GM21528 (cell line): Measurements from ENCODE around the gene TBC1D23.
"Not testable (repeated sequence)": the region's sequence is repeated elsewhere in the genome, so short reads cannot be mapped to it uniquely, and the experiment has no call there.

Experiments used
- ATAC-seq: cut with Tn5 transposase; IDR thresholded peaks from one replicate; pipeline ENCODE4 v1.9.1; 2021; ENCODE audit warnings: mild to moderate bottlenecking, moderate library complexity; ENCODE audit not compliant: unreplicated experiment, low FRiP score

The TBC1D23 gene

GRCh38 chr3:100260685-100261484, at the start of gene TBC1D23:
TSS of gene TBC1D23 (plus strand) at chr3:100260992. CDS start at chr3:100261019, 27 bp downstream.
- peak; percentile 100 for ATAC-seq

DNA sequence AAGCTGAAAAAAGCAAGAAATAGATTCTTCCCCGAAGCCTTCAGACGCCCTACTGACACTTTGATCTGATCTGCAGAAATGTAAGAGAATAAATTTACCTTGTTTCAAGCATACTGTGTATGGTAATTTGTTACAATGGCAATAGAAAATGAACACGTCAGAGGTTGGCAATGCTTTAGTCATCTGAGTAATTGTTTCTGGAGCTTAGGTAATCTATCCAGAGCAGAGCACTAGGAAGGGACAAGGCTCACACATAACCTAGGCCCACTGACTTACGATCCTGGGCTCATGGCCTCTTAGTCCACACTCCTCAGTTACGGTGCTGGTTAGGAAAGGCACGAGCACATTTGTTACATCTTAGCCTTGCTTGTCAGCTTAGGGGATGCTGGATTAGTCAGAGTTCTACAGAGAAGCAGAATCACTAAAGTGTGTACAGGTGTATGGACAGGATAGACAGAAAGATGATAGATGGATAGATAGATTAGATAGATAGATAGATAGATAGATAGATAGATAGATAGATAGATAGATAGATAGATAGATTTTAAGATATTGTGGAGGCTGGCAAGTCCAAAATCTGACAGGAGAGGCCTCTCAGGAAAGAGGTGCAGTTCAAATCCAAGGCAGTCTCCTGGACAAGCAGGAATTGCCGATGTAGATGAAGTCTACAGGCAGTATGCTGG, 46.8 kb upstream of the TBC1D23 start:
- no peak for ATAC-seq

GRCh38 chr3:100214574-100214964, 46.2 kb upstream of the TBC1D23 start:
- no peak for ATAC-seq

DNA sequence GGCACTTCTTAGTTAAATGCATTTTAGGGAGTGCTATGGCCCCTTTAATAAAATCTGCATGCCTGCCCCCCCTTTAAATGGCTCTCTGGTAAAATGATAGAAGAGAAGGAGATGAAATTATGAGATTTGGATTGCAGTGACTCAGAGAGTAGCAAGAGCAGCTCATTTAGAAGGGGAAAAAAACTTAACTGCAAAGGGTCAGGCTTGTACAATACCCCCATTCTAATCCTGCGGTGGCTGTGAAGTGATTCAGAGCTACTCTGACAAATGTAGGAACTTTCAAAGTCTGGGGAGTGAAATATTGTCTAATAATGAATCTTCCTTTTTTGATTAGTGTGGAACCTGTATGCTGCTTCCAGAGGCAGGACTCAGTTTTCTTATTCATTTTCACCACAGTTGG, 44.1 kb upstream of the TBC1D23 start:
- ATAC-seq = no peak

DNA sequence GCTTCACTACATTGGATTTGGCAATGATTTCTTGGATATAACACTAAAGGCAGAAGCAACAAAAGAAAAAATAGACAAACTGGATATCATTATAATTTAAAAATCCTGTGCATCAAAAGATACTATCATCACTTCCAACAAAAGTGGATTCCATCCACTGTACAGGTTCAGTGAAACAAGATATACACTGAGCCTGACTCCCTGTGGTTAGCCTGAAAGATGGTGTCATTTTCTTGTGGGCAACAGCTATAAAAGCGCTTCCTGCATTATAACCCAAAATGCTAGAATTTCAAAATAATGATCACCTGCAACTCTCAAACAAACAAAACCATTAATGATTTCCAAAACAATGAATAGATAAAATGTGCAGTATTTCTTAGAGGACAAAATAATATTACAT, 39.6 kb upstream of the TBC1D23 start:
- no peak for ATAC-seq

- ATAC-seq = no peak
These were observed 35.6 kb upstream of the TBC1D23 start for GRCh38 chr3:100225193-100225592.

DNA sequence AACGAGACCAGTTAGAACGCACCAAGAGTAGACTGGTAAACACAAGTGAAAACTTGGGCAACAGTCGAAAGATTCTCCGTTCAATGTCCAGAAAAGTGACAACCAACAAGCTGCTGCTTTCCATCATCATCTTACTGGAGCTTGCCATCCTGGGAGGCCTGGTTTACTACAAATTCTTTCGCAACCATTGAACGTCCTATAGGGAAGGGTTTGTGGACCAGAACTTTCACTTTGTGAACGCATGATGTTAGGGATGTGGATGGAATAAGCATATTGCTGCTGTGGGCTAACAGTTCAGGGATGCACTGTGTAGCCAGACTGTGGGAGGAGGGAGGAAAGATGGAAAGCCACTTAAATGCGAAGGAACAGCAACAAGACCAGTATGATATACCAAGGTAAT, 34.9 kb upstream of the TBC1D23 start:
- ATAC-seq = no peak

DNA sequence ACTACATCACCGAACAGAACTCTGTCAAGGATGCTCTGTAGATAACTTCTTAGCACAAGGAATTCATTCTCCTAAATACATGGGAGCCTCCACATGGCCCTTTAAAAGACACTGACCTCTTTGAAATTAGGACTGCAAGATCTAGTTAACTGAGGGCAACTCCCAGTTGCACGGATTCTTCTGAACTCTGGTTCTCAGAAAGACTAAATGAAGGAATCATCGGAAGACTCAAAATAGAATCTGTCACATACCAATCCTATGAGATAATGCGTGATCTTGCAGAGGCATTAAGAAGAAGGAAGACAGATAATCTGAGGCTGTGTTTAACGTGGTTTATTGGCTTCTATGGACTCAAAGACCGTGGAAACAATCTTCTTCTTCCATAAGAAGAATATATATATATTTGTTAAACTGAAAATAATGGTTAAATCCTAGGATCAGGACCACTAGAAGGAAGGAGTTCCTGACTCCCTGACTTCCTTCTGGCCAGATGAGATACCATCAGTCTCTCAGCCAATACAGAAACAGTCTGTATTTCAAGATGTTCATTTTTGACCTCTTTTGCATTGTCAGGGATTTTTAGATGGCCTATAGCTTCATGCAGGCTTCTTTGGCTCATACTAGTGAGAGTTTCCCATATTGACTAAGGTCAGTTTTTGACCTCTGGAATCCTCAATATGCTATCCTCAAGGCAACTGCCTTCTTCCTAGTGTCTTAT, 33.9 kb upstream of the TBC1D23 start:
- no peak for ATAC-seq

DNA sequence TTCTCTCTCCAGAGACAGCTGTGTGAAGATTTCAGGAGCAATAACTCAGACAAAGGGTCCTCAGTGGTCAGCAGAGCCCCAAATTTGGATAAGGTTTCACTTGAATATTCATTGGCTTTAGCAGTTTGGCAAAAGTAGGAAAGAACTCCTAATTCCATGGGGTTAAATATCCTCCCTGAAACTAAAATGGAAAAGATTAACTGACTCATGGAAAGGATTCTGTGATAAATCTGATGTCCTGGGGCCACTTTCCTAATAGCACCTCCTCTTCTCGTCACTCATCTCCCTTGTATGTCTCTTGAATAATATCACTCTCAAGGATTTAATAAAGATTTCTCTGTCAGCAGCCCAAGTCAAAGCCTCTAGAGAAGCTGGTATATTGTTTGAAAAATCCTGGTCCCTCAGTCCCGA, 33.3 kb upstream of the TBC1D23 start:
- no peak for ATAC-seq

- ATAC-seq = no peak
These were observed 32.5 kb upstream of the TBC1D23 start for GRCh38 chr3:100228247-100228646.

- ATAC-seq = not testable (repeated sequence)
These were observed 31.6 kb upstream of the TBC1D23 start for GRCh38 chr3:100229188-100229587.

- ATAC-seq = no peak
These were observed 30.1 kb upstream of the TBC1D23 start for GRCh38 chr3:100230710-100231109.

DNA sequence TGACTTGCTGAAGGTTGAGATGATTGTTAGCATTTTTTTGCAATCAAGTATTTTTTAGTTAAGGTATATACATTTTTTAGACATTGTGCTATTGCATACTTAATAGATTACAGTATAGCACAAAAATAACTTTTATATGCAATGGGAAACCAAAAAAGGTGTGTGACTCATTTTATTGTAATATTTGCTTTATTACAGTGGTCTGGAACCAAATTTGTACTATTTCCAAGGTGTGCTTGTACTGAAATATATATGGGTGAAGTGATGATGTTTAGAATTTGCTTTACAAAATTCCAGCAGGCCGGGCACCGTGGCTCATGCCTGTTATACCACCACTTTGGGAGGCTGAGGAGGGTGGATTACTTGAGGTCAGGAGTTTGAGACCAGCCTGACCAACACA, 29.1 kb upstream of the TBC1D23 start:
- no peak for ATAC-seq

DNA sequence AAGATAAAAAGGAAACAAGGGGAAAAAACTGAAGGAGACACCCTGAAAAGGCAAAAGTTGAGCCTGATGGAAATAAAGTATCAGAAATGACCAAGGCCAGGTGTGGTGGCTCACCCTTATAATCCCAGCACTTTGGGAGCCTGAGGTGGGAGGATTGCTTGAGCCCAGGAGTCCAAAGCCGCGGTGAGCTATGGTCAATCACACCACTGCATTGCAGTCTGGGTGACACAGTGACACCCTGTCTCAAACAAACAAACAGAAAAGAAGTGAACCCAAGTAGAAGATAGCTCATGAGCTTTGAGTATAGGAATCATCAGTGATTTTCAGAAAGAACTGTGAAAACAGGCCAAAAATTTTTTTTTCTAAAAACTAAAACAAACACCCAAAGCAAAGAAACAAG, 26.4 kb upstream of the TBC1D23 start:
- ATAC-seq = no peak

DNA sequence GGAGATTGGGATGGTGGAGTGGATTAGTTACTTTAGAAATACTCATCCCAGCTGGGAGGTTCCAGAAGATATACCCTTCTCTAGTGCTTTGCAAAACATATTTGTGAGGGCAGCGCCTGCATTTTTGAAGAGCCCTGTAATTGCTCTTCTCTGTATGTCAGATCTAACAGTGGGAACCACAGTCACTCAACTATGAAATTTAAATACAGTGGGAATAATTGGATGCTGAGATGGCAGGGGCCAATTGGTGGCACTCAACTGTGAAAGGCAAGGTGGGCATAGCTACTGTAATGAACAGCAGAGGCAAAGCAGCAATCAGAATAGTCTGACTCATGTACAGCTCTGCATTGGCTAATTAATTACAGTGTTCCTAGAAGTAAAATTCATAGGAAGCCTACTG, 22.2 kb upstream of the TBC1D23 start:
- no peak for ATAC-seq

- not testable (repeated sequence) for ATAC-seq
These were observed 18.3 kb upstream of the TBC1D23 start for GRCh38 chr3:100242471-100242870.

DNA sequence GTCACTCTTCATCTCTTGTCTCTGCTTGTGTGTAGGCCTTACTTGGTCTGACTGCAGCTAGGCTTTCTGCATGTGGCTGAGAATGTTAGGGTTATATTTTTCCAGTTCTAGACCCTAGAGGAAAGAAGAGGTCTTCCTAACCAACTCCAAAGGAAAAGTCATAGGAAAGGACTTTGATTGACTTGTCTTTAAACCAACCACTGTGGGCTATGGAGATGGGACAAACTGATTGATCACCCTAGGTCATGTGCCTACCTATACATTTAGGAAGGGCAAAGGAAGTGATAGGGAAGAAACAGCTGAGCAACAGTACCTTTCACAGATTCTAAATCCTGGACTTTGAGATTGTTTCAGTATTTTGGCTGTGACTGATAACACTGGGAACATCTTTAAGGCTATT, 16.5 kb upstream of the TBC1D23 start:
- ATAC-seq = no peak

- no peak for ATAC-seq
These were observed 15.7 kb upstream of the TBC1D23 start for GRCh38 chr3:100245136-100245535.

GRCh38 chr3:100245927-100246326, 14.9 kb upstream of the TBC1D23 start:
- no peak for ATAC-seq

- ATAC-seq = no peak
These were observed 13.8 kb upstream of the TBC1D23 start for GRCh38 chr3:100246999-100247398.

- ATAC-seq = no peak
These were observed 8.8 kb upstream of the TBC1D23 start for GRCh38 chr3:100252001-100252400.
